ENCODE results near the gene FBLN1. TPM values are rescaled to one million over a fixed set of nuclear protein-coding genes. Genes with fewer than 3 reads are reported as not detected.
"Not testable (repeated sequence)": the region's sequence is repeated elsewhere in the genome, so short reads cannot be mapped to it uniquely, and the experiment has no call there.

Gene FBLN1
- polyA plus RNA-seq, 1 donor = 135 TPM

DNA sequence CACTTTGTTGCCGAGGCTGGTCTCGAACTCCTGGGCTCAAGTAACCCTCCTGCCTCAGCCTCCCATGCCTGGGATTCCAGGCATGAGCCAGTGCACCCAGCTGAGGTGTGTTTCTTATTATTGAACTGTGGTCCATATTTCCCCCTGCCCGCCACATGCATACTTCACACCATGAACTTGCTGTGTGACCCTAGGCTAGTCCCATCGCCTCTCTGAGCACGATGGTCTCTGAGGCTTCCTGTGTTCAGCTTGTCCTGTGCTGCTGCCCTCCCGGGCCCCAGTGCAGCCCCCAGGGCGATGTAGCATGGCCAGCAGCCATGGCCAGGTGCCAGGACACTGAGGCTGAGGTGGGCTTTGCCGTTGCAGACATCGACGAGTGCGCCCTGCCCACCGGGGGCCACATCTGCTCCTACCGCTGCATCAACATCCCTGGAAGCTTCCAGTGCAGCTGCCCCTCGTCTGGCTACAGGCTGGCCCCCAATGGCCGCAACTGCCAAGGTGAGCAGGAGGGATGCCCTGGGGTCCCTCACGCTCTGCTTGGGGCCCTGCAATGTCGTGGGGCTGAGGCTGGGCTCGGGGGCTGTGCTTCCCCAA lies 45.7 kb downstream of the FBLN1 start:
- no peak for DNase-seq (ENCODE audit: low read depth)

DNA sequence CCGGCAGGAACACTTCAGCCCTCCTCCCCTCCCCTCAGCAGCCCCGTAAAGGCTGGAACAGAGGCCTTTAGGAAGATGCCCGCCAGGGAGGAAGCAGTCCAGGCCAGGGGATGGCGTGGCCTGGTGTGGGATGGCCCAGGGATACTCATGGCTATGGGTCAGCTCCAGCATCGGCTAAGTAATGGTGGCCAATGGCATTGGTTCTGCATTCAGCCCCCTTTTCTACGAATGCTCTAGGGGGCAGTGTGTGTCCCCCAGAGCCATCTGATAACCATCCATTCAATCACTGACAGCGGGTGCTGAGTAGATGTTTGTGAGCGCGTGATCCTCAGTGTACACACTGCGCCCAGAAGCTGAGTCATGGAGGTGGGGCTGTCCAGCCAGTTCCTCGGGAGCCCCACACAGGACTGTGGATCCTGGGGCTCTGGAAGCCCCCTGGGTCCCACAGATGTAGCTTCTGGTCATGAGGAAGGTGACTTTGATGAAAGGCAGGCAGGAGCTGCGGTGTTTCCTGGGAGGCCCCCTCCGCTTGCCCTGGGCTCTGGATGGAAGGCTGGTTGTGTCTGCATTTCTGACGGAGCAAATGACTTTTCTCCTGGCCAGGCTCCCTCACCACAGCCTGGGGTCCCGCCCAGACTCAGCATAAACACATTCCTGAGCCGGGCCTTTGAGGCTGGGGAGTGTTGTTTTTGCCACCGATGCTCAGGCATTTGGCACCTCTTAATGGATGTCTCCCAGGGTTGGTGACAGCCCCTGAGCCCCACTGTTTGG lies 46.5 kb downstream of the FBLN1 start:
- DNase-seq (ENCODE audit: low read depth) = no peak

DNA sequence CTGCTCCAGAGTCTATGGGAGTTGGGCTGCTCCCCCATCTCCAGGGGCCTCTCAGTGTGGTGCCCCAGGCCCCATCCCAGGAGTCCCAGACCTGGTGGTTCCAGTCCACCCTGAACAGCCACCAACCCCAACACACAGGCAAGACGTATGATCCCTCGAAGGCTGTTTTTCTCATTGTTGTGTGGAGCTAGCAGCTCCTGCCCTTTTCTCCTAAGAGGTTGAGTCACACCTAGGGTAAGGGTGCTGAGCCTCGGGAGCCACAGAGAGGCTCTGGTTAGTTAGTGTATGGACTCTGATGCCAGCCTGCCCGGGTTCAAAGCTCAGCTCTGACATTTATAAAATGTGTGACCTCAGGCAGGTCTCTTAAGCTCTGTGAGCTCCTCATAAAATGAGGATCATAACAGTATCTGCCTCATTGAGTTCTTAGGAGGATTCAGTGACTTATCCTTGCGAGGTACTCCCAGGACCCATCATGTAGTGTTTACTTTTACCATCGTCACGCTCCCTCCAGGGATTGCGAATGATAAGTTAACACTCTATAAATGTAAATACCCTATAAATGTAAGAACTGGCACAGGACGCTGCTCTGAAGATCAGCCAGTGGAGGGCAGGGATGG lies 47.2 kb downstream of the FBLN1 start:
- no peak for DNase-seq (ENCODE audit: low read depth)

DNA sequence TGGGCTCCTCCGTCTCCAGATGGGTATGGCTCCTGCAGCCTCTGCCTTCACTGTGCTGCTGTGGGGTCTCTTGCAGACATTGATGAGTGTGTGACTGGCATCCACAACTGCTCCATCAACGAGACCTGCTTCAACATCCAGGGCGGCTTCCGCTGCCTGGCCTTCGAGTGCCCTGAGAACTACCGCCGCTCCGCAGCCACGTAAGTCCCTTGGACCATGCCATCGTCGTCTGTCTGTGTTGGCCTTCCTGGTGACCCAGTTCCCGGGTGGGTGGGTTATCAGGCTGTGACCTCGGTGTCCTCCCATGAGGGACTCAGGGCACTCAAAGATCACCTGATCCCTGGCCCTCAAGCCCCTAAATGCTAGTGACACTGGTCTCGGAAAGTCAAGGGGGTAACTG lies 47.7 kb downstream of the FBLN1 start:
- DNase-seq (ENCODE audit: low read depth) = no peak

DNA sequence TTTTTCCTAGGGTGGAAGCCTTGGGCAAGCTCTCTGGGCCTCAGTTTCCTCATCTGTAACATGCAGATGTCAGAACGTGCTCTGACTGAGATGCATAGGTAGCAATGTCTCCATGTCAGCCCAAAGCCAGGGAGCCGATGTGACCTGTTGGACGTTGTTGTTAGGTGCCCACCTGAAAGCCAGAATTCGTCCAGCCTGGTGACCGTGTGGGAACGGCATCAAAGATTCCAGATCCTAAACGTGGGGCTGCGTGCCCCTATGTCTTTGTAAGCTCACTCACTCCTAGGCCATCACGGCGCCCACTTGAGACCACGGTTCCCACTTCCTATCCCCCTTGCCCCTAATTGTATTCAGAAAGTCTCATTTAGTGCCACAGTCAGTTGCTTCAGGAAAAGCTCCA lies 48.2 kb downstream of the FBLN1 start:
- DNase-seq (ENCODE audit: low read depth) = no peak

DNA sequence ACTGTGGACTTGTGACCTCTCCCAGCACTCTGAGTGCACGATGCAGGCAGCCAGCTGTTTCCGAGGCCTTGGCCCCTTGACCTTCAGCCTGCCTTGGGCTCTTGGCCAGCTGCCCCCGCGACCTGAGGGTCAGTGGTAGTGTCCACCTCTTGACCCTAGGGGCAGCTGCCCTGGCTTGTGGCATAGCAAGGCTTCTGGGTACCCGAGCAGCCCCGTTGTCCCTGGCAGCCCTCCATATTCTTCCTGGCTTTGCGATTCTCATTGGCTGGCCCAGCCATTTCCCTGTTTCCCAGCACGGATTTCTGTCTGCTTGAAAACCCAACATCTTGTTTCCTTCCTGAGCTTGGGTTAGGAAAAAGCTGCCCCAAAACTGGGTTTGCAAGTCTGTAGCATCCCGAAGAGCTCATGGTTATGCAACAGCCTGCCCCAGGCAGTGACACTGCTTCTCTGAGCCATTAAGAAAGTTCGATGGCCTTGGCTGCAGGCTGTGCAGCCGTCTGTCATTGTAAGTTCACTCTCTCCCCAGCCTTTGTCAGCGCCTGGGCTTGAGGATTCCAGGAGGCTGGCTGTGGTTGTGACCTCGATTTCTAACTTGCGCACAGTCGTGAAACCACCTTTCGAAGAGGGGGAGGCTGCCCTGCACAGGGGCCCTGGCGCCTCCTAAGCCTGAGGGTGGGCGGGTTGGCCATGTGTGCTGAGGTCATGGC lies 48.8 kb downstream of the FBLN1 start:
- no peak for DNase-seq (ENCODE audit: low read depth)

DNA sequence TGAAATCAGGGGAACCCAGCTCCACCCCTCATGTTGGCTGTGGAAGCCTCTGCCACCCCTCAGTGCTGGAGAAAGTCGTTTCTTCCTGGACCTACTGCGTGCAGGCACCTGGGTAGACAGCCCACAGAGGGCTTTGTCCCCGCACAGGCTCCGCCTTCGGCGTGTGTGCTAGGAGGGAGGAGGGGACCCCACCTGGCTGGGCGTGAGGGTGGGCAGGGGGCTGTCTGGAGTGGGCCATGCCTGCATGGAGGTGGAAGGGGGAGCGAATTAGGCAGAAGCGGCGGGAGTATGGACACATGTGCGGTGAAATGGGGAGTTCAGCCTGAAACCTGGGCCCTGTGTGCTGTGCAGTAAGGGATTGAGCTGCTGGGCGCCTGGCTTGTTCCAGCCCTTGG lies 49.3 kb downstream of the FBLN1 start:
- DNase-seq (ENCODE audit: low read depth) = no peak

DNA sequence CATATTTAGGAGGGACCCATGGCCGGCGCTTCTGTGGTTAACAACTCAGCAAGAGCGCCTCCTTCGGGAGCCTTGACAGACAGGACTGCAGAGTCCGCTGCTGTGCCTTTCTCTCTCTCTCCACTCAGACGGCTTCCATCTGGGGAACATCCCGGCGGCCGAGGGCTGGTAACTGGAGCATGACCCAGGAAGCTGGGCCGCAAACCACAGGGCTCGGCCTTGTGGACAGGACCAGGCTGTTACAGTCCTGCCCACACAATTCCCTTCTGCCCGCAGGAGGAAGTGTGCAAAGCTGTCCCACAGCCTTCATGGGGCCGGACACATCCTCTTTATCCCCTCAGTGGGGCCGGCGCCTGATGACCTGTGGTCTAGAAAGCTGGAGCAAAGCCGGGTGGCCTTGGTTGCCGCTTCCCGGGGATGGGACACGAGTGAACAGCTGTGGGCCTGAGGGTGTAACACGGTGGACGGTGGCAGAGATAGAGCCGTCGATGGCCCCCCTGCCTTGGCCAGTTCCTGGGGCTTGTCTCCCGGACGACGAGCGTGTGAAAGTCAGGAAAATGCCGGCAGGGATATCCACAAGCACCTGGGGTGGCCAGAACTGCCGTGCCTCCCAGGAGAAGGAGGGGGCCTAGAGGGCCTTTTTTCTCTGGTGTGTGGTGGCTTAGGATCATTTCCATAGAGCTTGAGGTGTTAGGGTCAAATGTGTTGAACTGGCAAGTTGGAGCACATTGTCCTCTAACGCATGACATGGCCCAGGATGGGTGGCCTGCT lies 50.1 kb downstream of the FBLN1 start:
- DNase-seq (ENCODE audit: low read depth) = no peak

DNA sequence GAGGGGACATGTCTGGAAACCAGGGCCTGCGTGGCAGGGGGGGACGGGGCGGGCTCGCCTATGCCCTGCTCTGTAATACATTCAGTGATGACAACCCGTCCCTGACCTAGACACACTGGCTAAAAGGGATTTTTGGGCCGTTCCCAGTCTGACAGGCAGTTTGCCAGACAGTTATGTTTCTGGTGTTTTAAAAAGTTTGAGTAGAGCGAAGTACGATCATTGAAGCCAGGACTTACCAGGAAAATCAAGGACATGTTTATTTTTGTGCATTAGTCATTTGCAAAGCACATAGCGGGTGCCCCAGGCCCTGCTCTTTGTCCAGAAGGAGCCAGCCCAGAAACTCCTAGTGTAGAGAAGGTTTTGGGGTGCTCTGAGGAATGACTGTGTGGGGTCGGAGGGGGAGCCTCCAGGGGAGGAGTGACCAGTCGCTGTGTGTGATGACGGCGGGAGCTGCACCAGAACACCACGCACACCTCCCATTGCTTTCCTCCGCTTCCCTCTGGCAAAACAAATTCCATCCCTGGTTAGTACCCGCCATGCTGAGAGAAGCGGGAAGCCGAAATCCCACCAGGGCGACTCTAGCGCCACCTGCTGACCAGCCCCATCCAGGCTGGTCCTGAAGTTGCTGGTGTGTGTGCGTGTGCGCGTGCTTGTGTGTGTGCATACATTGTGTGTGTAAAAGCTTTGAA lies 50.8 kb downstream of the FBLN1 start:
- DNase-seq (ENCODE audit: low read depth) = peak; percentile 44

DNA sequence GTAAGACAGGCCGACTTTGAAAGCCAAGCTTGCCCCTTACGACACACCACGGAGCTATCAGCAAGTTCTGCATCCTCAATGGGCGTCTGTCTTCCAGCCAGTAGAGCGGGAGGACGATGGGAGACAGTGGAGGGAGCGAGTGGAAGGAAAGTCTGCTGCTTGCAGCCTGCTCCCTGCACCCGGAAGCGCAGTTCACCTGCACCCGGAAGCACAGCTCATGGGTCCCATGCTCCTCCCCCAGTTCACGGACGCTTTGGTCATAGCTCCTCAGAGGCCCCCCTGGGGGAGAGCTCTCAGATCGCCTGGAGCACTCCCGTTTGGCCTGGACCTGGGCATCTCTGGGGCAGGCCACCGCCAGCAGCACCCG lies 51.3 kb downstream of the FBLN1 start:
- DNase-seq (ENCODE audit: low read depth) = no peak

DNA sequence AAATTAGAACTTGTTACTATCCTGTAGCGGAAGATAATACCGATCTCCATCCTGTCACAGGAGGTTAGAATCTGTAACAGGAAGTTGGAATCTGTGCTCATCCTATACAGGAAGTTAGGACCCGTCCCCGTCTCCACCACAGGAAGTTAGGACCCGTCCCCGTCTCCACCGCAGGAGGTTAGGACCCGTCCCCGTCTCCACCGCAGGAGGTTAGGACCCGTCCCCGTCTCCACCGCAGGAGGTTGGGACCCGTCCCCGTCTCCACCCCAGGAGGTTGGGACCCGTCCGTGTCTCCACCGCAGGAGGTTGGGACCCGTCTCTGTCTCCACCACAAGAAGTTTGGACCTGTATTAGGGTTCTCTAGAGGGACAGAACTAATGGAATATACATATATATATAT lies 52.2 kb downstream of the FBLN1 start:
- no peak for DNase-seq (ENCODE audit: low read depth)

DNA sequence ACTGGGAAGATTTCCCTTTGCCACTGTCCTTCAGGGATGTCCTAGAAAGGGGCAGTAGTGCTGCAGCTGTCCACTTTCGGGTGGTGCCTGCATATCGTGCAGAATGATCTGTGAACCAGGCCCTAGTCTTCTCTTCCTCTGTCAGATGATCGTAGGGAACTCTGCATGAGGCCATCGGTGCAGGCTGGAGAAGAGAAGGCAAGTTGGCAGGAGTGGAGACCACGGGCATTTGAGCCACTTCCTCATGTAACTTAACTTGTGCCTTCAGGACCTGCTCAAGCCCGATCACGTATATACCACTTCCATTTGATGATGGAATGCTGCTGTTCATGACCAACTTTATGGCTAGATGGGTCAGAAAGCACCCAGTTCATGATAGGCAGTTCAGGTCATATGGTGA lies 55.2 kb downstream of the FBLN1 start:
- DNase-seq (ENCODE audit: low read depth) = not testable (repeated sequence)

DNA sequence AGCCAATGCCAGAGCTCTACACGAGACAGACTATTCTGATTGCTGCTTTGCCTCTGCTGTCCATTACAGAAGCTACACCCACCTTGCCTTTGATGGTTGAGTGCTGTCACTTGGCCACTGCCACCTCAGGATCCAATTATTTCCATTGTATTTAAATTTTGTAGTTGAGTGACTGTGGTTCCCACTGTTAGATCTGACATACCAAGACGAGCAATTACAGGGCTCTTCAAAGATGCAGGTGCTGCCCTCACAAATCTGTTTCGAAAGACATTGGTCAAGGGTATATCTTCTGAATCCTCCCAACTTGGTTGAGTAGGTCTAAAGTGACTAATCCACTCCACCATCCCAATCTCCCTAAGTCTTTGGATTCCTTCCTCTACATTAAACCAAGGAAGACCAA lies 57.4 kb downstream of the FBLN1 start:
- DNase-seq (ENCODE audit: low read depth) = not testable (repeated sequence)

DNA sequence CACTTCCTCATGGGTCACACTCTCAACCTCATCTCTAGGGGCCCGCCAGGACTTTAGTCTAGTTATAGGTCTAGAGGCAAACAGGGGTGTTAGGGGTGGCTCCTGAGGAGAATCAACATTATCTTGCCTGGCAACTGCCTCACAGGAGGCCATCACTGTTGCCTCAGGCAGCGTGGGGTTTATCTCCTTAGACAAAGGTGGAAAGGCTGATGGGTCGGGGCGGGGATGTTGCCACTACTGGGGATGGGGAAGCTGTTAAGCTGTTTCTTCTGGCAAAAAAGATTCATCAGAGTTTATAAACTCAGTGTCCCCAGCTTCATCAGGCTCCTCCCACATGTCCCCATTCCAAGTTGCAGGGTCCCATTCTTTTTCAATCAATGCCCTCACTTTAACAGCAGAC lies 58.1 kb downstream of the FBLN1 start:
- DNase-seq (ENCODE audit: low read depth) = not testable (repeated sequence)

DNA sequence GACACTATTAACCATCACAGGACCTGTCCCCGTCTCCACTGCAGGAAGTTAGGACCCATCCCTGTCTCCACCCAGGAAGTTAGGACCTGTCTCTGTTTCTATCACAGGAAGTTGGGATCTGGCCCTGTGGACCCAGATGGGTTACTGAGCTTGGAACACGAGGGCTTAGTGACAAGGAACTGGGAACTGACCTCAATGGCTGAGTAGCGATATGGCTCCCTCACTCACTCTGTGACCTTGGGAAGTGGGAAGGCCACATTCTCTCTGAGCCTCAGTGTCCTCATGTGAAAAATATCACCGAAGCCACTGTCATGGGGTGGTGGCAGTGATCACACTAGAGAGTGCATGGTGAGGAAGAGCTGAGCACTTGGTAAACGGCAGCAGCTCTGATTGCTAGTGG lies 59.4 kb downstream of the FBLN1 start:
- no peak for DNase-seq (ENCODE audit: low read depth)

DNA sequence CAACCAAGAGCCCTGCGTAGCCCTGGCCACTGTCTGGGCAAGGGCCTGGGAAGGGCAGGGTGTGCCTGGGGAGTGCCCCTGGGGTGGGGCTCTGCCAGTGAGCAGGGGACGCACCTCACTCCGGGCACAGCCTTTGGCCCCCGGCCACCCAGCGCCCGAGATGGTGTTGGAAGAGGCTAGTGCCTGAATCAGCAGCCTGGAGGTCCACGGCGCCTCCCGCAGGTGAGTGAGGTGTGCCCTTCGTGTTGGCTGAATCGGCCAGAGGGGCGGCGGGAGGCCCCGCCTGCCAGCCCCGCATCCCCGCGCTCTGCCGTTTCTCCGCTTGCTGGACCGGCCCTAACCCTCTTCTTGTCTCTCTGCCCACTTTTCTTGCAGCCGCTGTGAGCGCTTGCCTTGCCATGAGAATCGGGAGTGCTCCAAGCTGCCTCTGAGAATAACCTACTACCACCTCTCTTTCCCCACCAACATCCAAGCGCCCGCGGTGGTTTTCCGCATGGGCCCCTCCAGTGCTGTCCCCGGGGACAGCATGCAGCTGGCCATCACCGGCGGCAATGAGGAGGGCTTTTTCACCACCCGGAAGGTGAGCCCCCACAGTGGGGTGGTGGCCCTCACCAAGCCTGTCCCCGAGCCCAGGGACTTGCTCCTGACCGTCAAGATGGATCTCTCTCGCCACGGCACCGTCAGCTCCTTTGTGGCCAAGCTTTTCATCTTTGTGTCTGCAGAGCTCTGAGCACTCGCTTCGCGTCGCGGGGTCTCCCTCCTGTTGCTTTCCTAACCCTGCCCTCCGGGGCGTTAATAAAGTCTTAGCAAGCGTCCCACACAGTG lies 60.1 kb downstream of the FBLN1 start:
- no peak for DNase-seq (ENCODE audit: low read depth)

DNA sequence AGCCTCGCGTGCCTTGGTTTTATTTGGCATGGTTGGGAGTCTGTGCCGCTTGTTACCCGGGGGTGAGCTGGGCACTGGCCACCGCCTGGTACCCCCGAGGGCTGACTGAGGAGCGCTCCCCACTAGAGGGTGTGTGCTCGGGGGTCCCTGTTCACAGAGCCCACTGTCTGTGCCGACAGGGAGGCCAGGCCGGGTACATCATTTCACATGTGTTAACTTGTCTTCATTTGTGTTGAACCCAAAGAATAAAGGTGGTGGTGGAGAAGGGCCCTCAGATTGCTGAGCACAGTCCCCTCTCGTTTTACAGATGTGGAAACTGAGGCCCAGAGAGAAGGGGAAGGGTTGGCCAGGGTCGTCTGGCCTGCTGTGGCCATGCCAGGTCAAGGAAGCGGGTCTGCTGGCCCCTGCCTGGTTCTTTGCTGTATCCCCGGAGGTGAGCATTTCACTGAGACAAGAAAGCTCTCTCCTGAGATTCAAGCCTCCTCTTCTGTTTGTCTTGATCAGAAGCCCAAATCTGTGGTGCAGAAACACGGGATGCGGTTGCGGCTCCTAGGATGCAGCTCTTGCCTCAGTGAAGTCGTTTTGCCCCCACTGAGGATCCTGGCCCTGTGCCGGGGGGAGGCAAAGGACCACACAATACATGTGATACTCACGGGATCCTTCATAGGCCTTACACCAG lies 60.8 kb downstream of the FBLN1 start:
- no peak for DNase-seq (ENCODE audit: low read depth)

DNA sequence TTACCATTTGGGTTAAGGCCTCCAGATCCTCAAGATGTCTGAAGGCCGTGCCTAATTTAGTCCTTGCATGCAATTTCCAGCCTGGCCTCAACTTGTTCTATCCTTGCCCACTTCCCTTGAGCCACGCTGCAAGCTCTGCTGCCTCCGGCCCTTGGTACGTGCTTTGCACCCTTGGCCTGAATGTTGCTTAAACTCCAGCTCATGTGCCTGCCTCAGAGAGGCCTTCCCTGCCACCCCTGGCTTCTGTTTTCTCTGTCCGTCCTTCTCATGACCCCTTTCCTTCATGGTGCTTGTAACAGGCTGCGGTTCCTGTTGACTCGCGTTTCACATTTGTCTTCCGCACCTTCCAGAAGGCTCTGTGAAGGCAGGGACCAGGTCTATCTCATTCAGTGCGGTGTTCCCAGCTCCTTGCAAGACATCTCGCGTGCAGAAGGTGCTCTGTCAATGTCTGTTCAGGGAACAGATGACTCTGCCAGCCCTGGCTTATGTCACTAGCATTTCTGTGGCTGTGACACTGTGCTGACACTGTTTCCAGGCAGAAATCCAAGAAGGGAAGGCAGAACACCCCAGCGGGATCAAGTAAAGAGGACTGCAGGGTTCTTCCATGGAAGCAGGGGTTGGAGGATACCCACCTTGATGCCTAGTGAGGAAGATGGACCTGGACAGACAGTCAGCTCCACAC lies 61.8 kb downstream of the FBLN1 start:
- no peak for DNase-seq (ENCODE audit: low read depth)

DNA sequence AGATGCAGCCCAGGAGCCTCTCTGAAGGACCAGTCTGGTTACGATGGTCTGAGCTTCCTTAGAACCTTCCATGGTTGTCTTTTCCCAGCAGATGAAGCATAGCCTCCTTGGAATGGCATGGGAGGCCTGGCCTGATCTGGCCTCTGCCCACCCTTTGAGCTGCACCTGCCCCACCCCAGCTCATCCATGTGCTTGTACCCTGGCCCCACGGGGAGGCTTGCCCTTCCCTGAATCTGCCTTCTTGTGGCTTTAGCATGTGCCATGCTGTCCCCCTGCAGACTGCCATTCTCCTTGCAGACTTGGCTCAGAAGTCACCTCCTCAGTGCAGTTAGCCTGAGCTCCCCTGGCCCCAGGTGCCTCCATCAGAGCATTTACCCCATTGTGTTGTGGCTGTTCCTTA lies 62.5 kb downstream of the FBLN1 start:
- DNase-seq (ENCODE audit: low read depth) = no peak
